Eye (tissue), 1 donor: Measurements from ENCODE around the gene NOS1AP.
"Not testable (repeated sequence)": the region's sequence is repeated elsewhere in the genome, so short reads cannot be mapped to it uniquely, and the experiment has no call there.

Experiments used
- DNase-seq: peaks from one replicate; pipeline ENCODE4 v3.0.0-alpha.2; 2015

Gene NOS1AP

DNA sequence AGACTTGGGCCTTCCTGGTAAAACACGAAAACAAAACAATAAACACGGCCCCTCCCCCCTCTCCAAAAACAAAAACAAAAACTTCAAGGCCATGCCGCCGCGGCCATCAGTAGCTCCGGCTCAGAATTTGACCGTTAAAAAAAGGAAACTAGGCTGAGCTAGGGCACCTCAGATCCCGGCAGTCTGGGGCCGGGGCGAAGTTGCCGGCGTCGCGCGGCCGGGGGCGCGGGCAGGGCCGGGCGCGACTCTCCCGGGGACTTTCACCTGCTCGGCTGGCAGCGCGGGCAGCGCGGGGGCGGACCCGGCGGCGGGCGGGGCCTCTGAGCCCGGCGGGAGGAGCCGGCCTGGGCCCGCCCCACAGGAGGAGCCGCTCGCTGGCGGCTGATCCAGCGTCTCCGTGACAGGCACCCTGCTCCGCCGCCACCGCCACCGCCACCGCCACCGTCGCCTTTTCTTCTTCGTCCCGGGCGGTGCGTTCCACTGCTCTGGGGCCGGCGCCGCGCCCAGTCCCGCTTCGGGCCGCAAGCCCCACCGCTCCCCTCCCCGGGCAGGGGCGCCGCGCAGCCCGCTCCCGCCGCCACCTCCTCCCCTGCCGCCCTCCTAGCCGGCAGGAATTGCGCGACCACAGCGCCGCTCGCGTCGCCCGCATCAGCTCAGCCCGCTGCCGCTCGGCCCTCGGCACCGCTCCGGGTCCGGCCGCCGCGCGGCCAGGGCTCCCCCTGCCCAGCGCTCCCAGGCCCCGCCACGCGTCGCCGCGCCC is at the start of gene NOS1AP:
Gene NOS1AP, plus strand, starts transcription at position 358 of the 760 bp plus-strand sequence. CDS start 487 bp downstream, outside the sequence.
- DNase-seq = peak; percentile 89

DNA sequence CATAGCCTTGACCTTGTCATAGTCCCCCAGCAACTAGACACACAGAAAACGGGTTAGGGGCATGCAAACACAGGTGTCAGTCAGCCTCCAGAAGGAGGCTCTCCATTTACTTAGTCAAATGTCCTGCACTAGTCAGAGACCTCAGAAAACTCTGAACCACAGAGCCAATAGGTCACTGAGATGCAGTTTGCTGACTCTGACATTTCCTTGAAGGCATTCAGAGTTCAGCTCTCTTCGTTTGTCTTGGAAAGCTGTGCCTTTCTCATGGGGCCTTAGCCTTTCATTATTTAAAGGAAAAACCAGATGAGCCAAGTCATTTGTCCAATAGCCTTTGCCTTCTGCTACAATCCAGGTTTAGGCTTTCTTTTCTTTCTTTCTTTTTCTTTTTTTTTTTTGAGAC is 49.3 kb upstream of the NOS1AP start:
- DNase-seq = peak; percentile 9

GRCh38 chr1:162021124-162021523 is 48.4 kb upstream of the NOS1AP start:
- DNase-seq = no peak

- DNase-seq = no peak
Measured at GRCh38 chr1:162022626-162023025, 46.9 kb upstream of the NOS1AP start.

DNA sequence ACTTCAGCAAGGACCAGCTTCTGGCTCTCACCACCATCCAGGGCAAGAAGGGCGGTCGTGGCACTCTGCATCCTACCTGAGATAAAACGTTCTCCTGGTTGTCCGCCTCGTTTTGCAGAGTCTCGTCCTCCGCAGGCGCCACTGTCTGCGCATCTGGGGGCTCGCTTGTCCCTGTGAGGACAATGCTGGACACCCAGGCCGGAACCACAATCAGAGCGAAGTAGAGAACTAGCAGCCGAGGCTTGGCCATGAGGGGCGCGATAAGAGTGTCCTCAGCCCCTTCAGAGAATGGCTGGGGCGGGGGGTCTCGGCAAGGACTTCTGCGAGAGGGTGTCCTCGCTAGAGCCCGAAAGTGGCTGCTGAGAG is 46.3 kb upstream of the NOS1AP start:
- no peak for DNase-seq

DNA sequence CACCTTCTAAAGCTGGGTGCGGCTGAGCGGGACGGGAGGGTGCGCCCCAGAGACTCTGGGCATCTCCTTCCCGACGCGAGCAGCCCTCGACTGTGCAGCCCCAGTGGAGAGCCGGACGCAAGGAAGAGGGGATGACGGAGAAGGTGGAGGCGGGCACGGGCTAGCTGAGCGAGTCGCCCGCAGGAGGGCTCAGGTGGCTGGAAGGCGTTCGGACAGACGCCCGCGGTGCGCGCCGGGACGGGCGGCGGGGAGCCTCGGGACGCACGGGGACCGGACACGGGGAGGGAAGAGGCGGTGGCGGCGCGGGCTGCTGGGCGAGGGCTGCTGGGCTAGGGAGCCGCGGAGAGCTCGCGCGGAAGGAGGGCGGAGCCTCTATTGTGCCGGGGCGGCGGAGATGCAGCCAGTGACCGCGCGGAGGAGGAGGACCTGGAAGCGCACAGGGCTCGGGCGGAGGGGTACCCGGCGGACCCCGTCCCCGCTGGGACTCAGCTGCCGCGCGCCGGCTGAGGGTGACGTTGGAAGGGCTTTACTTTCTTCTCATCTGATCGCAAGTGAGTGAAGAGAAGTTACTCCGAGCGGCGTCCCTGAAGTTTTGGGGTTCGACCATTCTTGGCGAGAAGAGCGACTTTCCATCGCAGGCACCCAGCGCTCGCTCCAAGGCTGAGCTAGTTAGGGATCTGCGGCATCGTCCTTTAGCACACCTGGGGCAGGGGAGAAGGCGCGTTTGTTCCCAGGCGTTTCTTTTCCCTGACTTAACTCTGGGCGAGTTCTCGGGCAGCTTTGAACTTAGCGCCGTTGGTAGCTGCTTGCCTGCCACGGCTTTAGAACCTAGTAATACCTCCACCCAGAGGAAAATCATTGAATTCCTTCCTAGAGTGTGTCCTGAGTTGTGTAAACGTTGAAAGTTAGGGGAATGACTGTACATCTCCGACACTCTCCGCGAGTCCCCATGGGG is 45.7 kb upstream of the NOS1AP start, which contains the start of gene OLFML2B:
Gene OLFML2B, minus strand, starts transcription at position 323 of the 955 bp plus-strand sequence. CDS start 439 bp downstream, outside the sequence.
- peak; percentile 92 for DNase-seq

DNA sequence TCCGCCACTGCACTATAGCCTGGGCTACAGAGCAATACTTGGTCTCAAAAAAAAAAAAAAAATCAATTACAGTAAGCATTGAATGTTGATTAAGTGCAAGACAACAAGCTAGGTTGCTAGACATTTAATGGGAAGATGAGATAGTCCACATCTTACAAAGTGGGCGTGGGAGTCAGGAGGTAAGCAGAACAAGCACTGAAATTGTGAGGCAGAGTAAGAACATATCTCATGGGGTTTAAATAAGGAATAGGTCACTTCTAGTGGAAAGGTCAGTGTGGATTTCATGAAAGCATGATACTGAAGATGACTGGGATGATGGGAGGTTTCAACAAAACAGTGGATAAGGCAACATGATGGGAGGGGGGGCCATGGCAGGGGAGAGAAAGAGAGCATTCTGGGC is 44.0 kb upstream of the NOS1AP start:
- DNase-seq = no peak

DNA sequence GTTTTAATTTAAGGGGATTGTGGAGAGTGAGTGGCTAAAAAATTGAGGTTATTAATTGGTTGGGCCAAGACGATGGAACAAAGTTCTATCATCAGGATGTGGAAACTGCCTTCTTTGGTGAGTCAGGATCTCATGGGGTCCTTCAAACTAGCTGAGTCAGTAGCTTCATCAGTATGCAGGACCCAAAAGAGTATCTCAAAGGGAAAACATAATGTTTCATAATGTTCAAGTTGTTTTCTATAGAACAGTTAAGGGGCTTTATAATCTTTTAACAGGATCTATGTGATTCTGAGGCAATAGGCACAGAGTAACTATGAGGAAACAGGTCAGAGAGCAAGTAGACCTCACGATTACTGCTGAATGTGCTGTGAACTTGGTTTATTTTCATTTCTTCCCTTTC is 42.6 kb upstream of the NOS1AP start:
- DNase-seq = no peak

- DNase-seq = no peak
Measured at GRCh38 chr1:162028726-162029125, 40.8 kb upstream of the NOS1AP start.

- DNase-seq = no peak
Measured at GRCh38 chr1:162029157-162029556, 40.3 kb upstream of the NOS1AP start.

DNA sequence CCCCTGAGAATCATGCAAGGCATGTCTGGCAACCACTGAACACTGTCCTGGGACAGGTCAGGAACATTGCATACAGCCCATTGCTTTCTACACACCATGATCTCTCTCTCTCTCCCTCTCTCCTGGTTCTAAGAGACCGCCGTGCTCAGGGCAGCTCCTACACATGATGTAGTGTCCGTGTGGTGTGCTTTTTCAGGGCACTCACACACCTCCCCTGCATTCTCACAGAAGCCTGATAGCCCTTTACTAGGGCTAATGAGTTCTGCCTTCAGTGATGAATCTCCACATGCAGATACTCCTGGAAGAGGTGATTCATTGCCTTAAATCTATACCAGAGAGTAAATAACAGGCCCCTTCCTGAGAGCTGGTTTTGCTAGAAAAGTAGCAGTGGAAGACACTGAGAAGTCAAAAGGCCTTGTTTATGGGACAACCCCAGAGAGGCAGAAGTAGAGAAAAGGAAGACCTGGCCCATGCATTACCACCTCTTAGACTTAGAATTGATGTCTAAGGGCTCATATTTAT is 38.7 kb upstream of the NOS1AP start:
- no peak for DNase-seq

DNA sequence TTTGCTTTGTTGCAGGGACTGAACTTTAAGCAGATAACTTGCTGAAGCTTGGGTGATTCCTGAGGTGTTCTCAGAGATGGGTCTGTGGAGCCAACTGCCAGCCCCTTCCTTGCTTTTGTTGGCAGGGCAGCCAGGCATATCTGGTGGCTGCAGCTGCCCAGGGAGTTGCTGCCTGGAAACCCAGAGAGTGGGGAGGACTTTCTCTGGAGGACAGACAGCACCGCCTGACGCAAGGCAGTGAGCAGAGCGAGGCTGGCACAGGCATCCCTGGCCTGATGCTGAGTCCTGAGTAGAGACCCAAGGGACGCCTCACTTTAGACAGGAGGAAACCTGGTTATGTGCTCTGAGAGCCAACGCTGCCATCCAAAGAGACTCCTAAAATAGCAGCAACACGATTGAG is 36.1 kb upstream of the NOS1AP start:
- DNase-seq = no peak

GRCh38 chr1:162035241-162035640 is 34.2 kb upstream of the NOS1AP start:
- no peak for DNase-seq

- no peak for DNase-seq
Measured at GRCh38 chr1:162036163-162036562, 33.3 kb upstream of the NOS1AP start.

DNA sequence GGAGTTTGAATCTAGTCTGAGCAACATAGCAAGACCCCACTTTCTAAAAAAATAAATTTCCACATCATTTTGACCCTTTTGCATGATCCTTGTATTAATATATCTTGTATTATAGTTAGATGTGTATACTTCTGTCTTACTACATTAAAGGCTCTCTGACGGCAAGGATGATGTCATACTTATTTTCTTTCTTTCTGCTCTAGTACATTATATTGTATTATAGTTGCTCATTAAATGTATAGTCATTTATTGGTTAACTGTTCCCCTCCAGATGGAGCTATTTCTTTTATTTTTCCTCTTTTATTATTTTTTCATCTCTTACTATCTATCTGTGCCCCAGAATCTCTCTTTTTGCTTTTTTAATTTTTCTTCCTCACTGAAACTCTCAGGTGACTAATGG is 30.9 kb upstream of the NOS1AP start:
- no peak for DNase-seq

DNA sequence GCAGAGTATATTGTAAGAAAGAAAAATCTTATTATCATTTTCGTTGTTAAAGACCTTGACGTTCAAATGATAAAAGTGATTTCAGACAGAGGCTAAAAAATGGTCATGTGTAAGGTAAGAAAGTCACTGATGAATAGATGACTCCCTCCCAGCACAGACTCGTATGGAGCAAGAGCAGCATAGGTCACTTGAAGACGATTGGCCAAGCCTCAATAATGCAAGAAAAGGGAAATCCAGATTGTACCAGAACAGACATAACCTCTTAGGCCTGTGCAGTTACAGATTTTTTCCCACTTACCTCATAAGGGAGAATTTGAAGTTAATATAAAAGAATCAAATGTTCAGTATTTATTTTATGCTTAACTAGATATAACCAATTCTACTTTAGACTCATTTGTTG is 29.5 kb upstream of the NOS1AP start:
- DNase-seq = no peak

DNA sequence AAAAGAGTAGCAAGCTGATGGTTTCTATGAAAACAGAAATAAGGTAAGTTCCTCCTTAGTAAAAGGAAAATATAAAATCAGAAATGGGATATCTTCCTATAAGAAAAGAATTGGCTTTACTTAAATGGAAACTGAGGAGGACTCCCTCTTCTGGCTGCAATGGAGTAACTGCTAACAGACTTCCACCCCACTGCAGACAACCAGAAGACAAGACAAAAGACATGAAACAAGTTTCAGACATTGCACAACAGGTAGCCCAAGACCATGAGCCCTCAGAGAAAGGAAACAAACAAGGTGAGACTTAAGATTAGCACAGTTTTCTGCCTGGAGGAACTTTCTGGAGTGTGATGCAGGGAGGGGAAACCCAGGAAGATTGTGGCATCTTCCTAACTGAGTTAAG is 28.8 kb upstream of the NOS1AP start:
- no peak for DNase-seq

- DNase-seq = no peak
Measured at GRCh38 chr1:162042361-162042760, 27.1 kb upstream of the NOS1AP start.

GRCh38 chr1:162046921-162047320 is 22.6 kb upstream of the NOS1AP start:
- DNase-seq = no peak

- DNase-seq = not testable (repeated sequence)
Measured at GRCh38 chr1:162053949-162054348, 15.5 kb upstream of the NOS1AP start.

DNA sequence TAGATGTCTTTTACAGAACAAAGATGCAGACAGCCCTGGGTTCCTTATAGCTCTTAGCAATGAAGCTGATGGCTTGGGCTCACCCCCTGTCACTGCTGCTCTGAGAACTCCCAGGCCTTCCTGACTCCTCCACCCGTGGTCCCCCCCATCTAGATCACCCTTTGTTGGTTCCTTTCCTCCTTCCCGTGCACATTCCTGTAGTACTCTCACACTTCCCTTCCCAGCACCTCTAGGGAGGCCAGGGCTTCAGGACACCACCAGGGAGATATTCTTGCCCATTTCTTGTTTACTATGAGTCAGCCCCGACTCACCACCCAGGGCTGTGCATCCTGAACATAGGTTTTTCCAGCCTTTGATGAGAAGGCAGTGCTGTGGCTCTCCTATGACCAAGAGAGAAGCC is 14.4 kb upstream of the NOS1AP start:
- DNase-seq = no peak

GRCh38 chr1:162056043-162056442 is 13.4 kb upstream of the NOS1AP start:
- peak; percentile 89 for DNase-seq

DNA sequence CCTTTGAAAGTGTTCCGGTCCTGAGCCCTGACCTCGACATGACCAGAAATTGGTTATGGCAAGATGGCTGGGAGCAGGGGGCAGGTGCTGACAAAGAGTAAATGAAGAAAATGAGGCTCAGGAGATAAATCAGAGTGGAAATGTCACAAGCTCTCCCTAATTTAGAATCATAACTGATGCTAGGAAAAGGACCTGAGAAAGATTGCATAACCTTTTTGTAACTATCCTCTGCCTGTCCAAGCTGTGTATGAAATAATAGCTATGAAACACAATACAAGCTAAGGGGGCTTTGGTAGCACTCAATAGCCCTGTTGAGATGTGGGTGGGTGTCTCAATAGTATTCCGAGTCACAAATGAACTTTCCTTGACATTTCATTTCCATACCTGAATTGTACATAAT is 12.9 kb upstream of the NOS1AP start:
- DNase-seq = no peak

GRCh38 chr1:162059721-162060120 is 9.8 kb upstream of the NOS1AP start:
- no peak for DNase-seq
